Stimulated activated naive CD8-positive, alpha-beta T cell treated with anti-CD3 and anti-CD28 coated beads, Interleukin-15, Interleukin-2, amounts not matched to agents 100 ng/mL and 50 ng/mL, for 24 hours (primary cell): ENCODE measurements around the gene RNF152.

Experiments
- H3K27ac Mint-ChIP-seq: one replicate; pipeline ENCODE4 v1.8.0; 2021; ENCODE audit warnings: mild to moderate bottlenecking, mixed read lengths
- H3K27me3 Mint-ChIP-seq: one replicate; pipeline ENCODE4 v1.8.0; 2021; ENCODE audit warnings: mixed read lengths
- H3K36me3 Mint-ChIP-seq: one replicate; pipeline ENCODE4 v1.8.0; 2021; ENCODE audit warnings: low read depth, mixed read lengths
- H3K4me1 Mint-ChIP-seq: one replicate; pipeline ENCODE4 v1.8.0; 2021; ENCODE audit warnings: low read depth, mixed read lengths
- H3K4me3 Mint-ChIP-seq: one replicate; pipeline ENCODE4 v1.8.0; 2021; ENCODE audit warnings: mild to moderate bottlenecking, mixed read lengths
- H3K9me3 Mint-ChIP-seq: one replicate; pipeline ENCODE4 v1.8.0; 2021; ENCODE audit warnings: mixed read lengths

The RNF152 gene

GRCh38 chr18:61883547-61883946 lies 9.3 kb downstream of the RNF152 start:
- no peak overlapping the region for H3K4me3 Mint-ChIP-seq
- H3K27ac Mint-ChIP-seq: no peak overlapping the region
- no peaks in the 10 kb centered on the region for H3K36me3 Mint-ChIP-seq
- no peaks in the 10 kb centered on the region for H3K9me3 Mint-ChIP-seq
- no peaks in the 10 kb centered on the region for H3K4me1 Mint-ChIP-seq
- H3K27me3 Mint-ChIP-seq: no peaks in the 10 kb centered on the region

GRCh38 chr18:61882296-61883004 lies 10.4 kb downstream of the RNF152 start:
- Mint-ChIP-seq H3K9me3 (no peaks in the 10 kb centered on the region), H3K27me3 (no peaks in the 10 kb centered on the region), H3K4me1 (no peaks in the 10 kb centered on the region), H3K4me3 (no peak overlapping the region), H3K27ac (no peak overlapping the region), H3K36me3 (no peaks in the 10 kb centered on the region)

- Mint-ChIP-seq H3K9me3 (no peaks in the 10 kb centered on the region), H3K4me1 (no peaks in the 10 kb centered on the region), H3K4me3 (no peak overlapping the region), H3K27me3 (peaks cover 10% of the 10 kb centered on the region), H3K27ac (no peak overlapping the region), H3K36me3 (no peaks in the 10 kb centered on the region)
Measured at GRCh38 chr18:61876899-61877298, 15.9 kb downstream of the RNF152 start.

- no peaks in the 10 kb centered on the region for H3K4me1 Mint-ChIP-seq
- no peak overlapping the region for H3K27ac Mint-ChIP-seq
- H3K27me3 Mint-ChIP-seq: no peaks in the 10 kb centered on the region
- no peaks in the 10 kb centered on the region for H3K36me3 Mint-ChIP-seq
- H3K4me3 Mint-ChIP-seq: no peak overlapping the region
- H3K9me3 Mint-ChIP-seq: no peaks in the 10 kb centered on the region
Measured at GRCh38 chr18:61870151-61870550, 22.7 kb downstream of the RNF152 start.

- H3K4me1 Mint-ChIP-seq: no peaks in the 10 kb centered on the region
- H3K36me3 Mint-ChIP-seq: no peaks in the 10 kb centered on the region
- no peaks in the 10 kb centered on the region for H3K9me3 Mint-ChIP-seq
- H3K4me3 Mint-ChIP-seq: no peak overlapping the region
- no peaks in the 10 kb centered on the region for H3K27me3 Mint-ChIP-seq
- no peak overlapping the region for H3K27ac Mint-ChIP-seq
Measured at GRCh38 chr18:61869636-61870035, 23.2 kb downstream of the RNF152 start.

GRCh38 chr18:61865466-61866175 lies 27.2 kb downstream of the RNF152 start:
- Mint-ChIP-seq H3K4me1 (no peaks in the 10 kb centered on the region), H3K27me3 (no peaks in the 10 kb centered on the region), H3K9me3 (no peaks in the 10 kb centered on the region), H3K4me3 (no peak overlapping the region), H3K36me3 (no peaks in the 10 kb centered on the region), H3K27ac (no peak overlapping the region)

- Mint-ChIP-seq H3K36me3 (no peaks in the 10 kb centered on the region), H3K27ac (no peak overlapping the region), H3K4me3 (no peak overlapping the region), H3K9me3 (no peaks in the 10 kb centered on the region), H3K27me3 (no peaks in the 10 kb centered on the region), H3K4me1 (no peaks in the 10 kb centered on the region)
Measured at GRCh38 chr18:61861372-61861771, 31.4 kb downstream of the RNF152 start.

- Mint-ChIP-seq H3K27me3 (no peaks in the 10 kb centered on the region), H3K9me3 (no peaks in the 10 kb centered on the region), H3K36me3 (no peaks in the 10 kb centered on the region), H3K27ac (no peak overlapping the region), H3K4me3 (no peak overlapping the region), H3K4me1 (no peaks in the 10 kb centered on the region)
Measured at GRCh38 chr18:61860302-61860701, 32.5 kb downstream of the RNF152 start.

- H3K27me3 Mint-ChIP-seq: no peaks in the 10 kb centered on the region
- H3K27ac Mint-ChIP-seq: no peak overlapping the region
- no peaks in the 10 kb centered on the region for H3K4me1 Mint-ChIP-seq
- no peaks in the 10 kb centered on the region for H3K36me3 Mint-ChIP-seq
- H3K9me3 Mint-ChIP-seq: no peaks in the 10 kb centered on the region
- no peak overlapping the region for H3K4me3 Mint-ChIP-seq
Measured at GRCh38 chr18:61859113-61859512, 33.7 kb downstream of the RNF152 start.

GRCh38 chr18:61856678-61857077 lies 36.1 kb downstream of the RNF152 start:
- no peaks in the 10 kb centered on the region for H3K36me3 Mint-ChIP-seq
- H3K9me3 Mint-ChIP-seq: no peaks in the 10 kb centered on the region
- no peak overlapping the region for H3K4me3 Mint-ChIP-seq
- H3K27ac Mint-ChIP-seq: no peak overlapping the region
- no peaks in the 10 kb centered on the region for H3K27me3 Mint-ChIP-seq
- no peaks in the 10 kb centered on the region for H3K4me1 Mint-ChIP-seq

GRCh38 chr18:61855449-61856378 lies 37.1 kb downstream of the RNF152 start:
- no peaks in the 10 kb centered on the region for H3K4me1 Mint-ChIP-seq
- H3K4me3 Mint-ChIP-seq: no peak overlapping the region
- no peak overlapping the region for H3K27ac Mint-ChIP-seq
- H3K36me3 Mint-ChIP-seq: no peaks in the 10 kb centered on the region
- H3K27me3 Mint-ChIP-seq: no peaks in the 10 kb centered on the region
- H3K9me3 Mint-ChIP-seq: no peaks in the 10 kb centered on the region

GRCh38 chr18:61854578-61855448 lies 38.0 kb downstream of the RNF152 start:
- Mint-ChIP-seq H3K27me3 (no peaks in the 10 kb centered on the region), H3K36me3 (no peaks in the 10 kb centered on the region), H3K9me3 (no peaks in the 10 kb centered on the region), H3K4me3 (no peak overlapping the region), H3K4me1 (no peaks in the 10 kb centered on the region), H3K27ac (no peak overlapping the region)

- Mint-ChIP-seq H3K9me3 (no peaks in the 10 kb centered on the region), H3K27ac (no peak overlapping the region), H3K4me3 (no peak overlapping the region), H3K4me1 (no peaks in the 10 kb centered on the region), H3K36me3 (no peaks in the 10 kb centered on the region), H3K27me3 (no peaks in the 10 kb centered on the region)
Measured at GRCh38 chr18:61853855-61854254, 39.0 kb downstream of the RNF152 start.

- H3K4me1 Mint-ChIP-seq: no peaks in the 10 kb centered on the region
- no peak overlapping the region for H3K4me3 Mint-ChIP-seq
- no peaks in the 10 kb centered on the region for H3K36me3 Mint-ChIP-seq
Measured at GRCh38 chr18:61852496-61852895, 40.3 kb downstream of the RNF152 start.

More at GRCh38 chr18:61852496-61852895, 40.3 kb downstream of the RNF152 start:
- H3K27me3 Mint-ChIP-seq: no peaks in the 10 kb centered on the region
- no peak overlapping the region for H3K27ac Mint-ChIP-seq
- no peaks in the 10 kb centered on the region for H3K9me3 Mint-ChIP-seq
